IPS-15b (cell line): ENCODE data around the gene RPRD1B.

Experiments
- H3K27me3 ChIP-seq: one replicate; pipeline ENCODE4 v1.6.1; 2013; ENCODE audit warnings: low read length; ENCODE audit not compliant: control insufficient read depth, insufficient read depth
- H3K36me3 ChIP-seq: one replicate; pipeline ENCODE4 v1.6.1; 2013; ENCODE audit warnings: low read length; ENCODE audit not compliant: control insufficient read depth, insufficient read depth
- H3K4me1 ChIP-seq: one replicate; pipeline ENCODE4 v1.6.1; 2013; ENCODE audit warnings: mild to moderate bottlenecking, low read length; ENCODE audit not compliant: control insufficient read depth, insufficient read depth
- H3K4me3 ChIP-seq: one replicate; pipeline ENCODE4 v1.5.1; 2013; ENCODE audit warnings: low read depth, low read length
- H3K9ac ChIP-seq: one replicate; pipeline ENCODE4 v1.6.1; 2013; ENCODE audit warnings: low read depth, mild to moderate bottlenecking, low read length
- H3K9me3 ChIP-seq: one replicate; pipeline ENCODE4 v1.6.1; 2013; ENCODE audit warnings: mild to moderate bottlenecking, low read length; ENCODE audit not compliant: control insufficient read depth, insufficient read depth

Gene RPRD1B

GRCh38 chr20:37991908-37992307, 41.6 kb upstream of the RPRD1B start:
- Histone ChIP-seq H3K4me1 (peaks cover 4% of the 10 kb centered on the region), H3K9me3 (no peaks in the 10 kb centered on the region), H3K27me3 (no peaks in the 10 kb centered on the region), H3K36me3 (peaks cover 29% of the 10 kb centered on the region), H3K4me3 (no peak overlapping the region), H3K9ac (no peak overlapping the region)

GRCh38 chr20:37992802-37993409, 40.6 kb upstream of the RPRD1B start:
- Histone ChIP-seq H3K36me3 (peaks cover 27% of the 10 kb centered on the region), H3K9ac (no peak overlapping the region)

GRCh38 chr20:37994512-37994911, 39.0 kb upstream of the RPRD1B start:
- Histone ChIP-seq H3K36me3 (peaks cover 38% of the 10 kb centered on the region), H3K27me3 (no peaks in the 10 kb centered on the region), H3K4me1 (peaks cover 4% of the 10 kb centered on the region), H3K9me3 (no peaks in the 10 kb centered on the region), H3K4me3 (no peak overlapping the region), H3K9ac (no peak overlapping the region)

More at GRCh38 chr20:37992802-37993409, 40.6 kb upstream of the RPRD1B start:
- H3K9me3 ChIP-seq = no peaks in the 10 kb centered on the region
- H3K27me3 ChIP-seq = no peaks in the 10 kb centered on the region
- peaks cover 4% of the 10 kb centered on the region for H3K4me1 ChIP-seq
- no peak overlapping the region for H3K4me3 ChIP-seq

GRCh38 chr20:37995856-37996605, 37.5 kb upstream of the RPRD1B start:
- peaks cover 47% of the 10 kb centered on the region for H3K36me3 ChIP-seq
- peaks cover 4% of the 10 kb centered on the region for H3K4me1 ChIP-seq

GRCh38 chr20:37997516-37997915, 36.0 kb upstream of the RPRD1B start:
- peaks cover 47% of the 10 kb centered on the region for H3K36me3 ChIP-seq

More at GRCh38 chr20:37995856-37996605, 37.5 kb upstream of the RPRD1B start:
- no peaks in the 10 kb centered on the region for H3K9me3 ChIP-seq
- H3K27me3 ChIP-seq = no peaks in the 10 kb centered on the region
- H3K4me3 ChIP-seq = no peak overlapping the region
- H3K9ac ChIP-seq = no peak overlapping the region

GRCh38 chr20:37999526-38000263, 33.9 kb upstream of the RPRD1B start:
- no peak overlapping the region for H3K9ac ChIP-seq
- H3K4me3 ChIP-seq = no peak overlapping the region
- no peaks in the 10 kb centered on the region for H3K4me1 ChIP-seq
- H3K36me3 ChIP-seq = peaks cover 54% of the 10 kb centered on the region
- no peaks in the 10 kb centered on the region for H3K27me3 ChIP-seq
- no peaks in the 10 kb centered on the region for H3K9me3 ChIP-seq

More at GRCh38 chr20:37997516-37997915, 36.0 kb upstream of the RPRD1B start:
- no peaks in the 10 kb centered on the region for H3K9me3 ChIP-seq
- no peak overlapping the region for H3K9ac ChIP-seq
- H3K4me3 ChIP-seq = no peak overlapping the region
- H3K4me1 ChIP-seq = peaks cover 4% of the 10 kb centered on the region
- no peaks in the 10 kb centered on the region for H3K27me3 ChIP-seq

GRCh38 chr20:38000293-38000692, 33.3 kb upstream of the RPRD1B start:
- no peaks in the 10 kb centered on the region for H3K4me1 ChIP-seq
- no peak overlapping the region for H3K4me3 ChIP-seq
- H3K27me3 ChIP-seq = no peaks in the 10 kb centered on the region
- no peak overlapping the region for H3K9ac ChIP-seq
- no peaks in the 10 kb centered on the region for H3K9me3 ChIP-seq
- peaks cover 50% of the 10 kb centered on the region for H3K36me3 ChIP-seq

- H3K4me1 ChIP-seq = no peaks in the 10 kb centered on the region
- H3K36me3 ChIP-seq = peaks cover 44% of the 10 kb centered on the region
- no peak overlapping the region for H3K9ac ChIP-seq
Measured at GRCh38 chr20:38001173-38001875, 32.2 kb upstream of the RPRD1B start.

GRCh38 chr20:38001981-38002380, 31.6 kb upstream of the RPRD1B start:
- no peaks in the 10 kb centered on the region for H3K27me3 ChIP-seq
- H3K9ac ChIP-seq = no peak overlapping the region
- H3K9me3 ChIP-seq = no peaks in the 10 kb centered on the region
- peaks cover 39% of the 10 kb centered on the region for H3K36me3 ChIP-seq
- H3K4me1 ChIP-seq = no peaks in the 10 kb centered on the region
- no peak overlapping the region for H3K4me3 ChIP-seq

More at GRCh38 chr20:38001173-38001875, 32.2 kb upstream of the RPRD1B start:
- Histone ChIP-seq H3K27me3 (no peaks in the 10 kb centered on the region), H3K4me3 (no peak overlapping the region), H3K9me3 (no peaks in the 10 kb centered on the region)

GRCh38 chr20:38002422-38002821, 31.1 kb upstream of the RPRD1B start:
- no peaks in the 10 kb centered on the region for H3K27me3 ChIP-seq
- no peaks in the 10 kb centered on the region for H3K4me1 ChIP-seq
- H3K36me3 ChIP-seq = peaks cover 39% of the 10 kb centered on the region
- no peaks in the 10 kb centered on the region for H3K9me3 ChIP-seq
- no peak overlapping the region for H3K4me3 ChIP-seq
- H3K9ac ChIP-seq = no peak overlapping the region

- no peaks in the 10 kb centered on the region for H3K9me3 ChIP-seq
- H3K4me1 ChIP-seq = no peaks in the 10 kb centered on the region
- no peak overlapping the region for H3K9ac ChIP-seq
- H3K27me3 ChIP-seq = no peaks in the 10 kb centered on the region
- H3K4me3 ChIP-seq = no peak overlapping the region
- peaks cover 28% of the 10 kb centered on the region for H3K36me3 ChIP-seq
Measured at GRCh38 chr20:38004416-38004815, 29.1 kb upstream of the RPRD1B start.
